ENCODE data around the gene CES4A. TPM values are rescaled to one million over a fixed set of nuclear protein-coding genes. Genes with fewer than 3 reads are reported as not detected.

The CES4A gene
- total and polyA plus RNA-seq, 9 of the 15 experiments (the other 6 are each of a cell fraction or from before 2014, with no cell fraction given), result 0.09 to 0.13 (median 0.11) TPM; not detected in 6

DNA sequence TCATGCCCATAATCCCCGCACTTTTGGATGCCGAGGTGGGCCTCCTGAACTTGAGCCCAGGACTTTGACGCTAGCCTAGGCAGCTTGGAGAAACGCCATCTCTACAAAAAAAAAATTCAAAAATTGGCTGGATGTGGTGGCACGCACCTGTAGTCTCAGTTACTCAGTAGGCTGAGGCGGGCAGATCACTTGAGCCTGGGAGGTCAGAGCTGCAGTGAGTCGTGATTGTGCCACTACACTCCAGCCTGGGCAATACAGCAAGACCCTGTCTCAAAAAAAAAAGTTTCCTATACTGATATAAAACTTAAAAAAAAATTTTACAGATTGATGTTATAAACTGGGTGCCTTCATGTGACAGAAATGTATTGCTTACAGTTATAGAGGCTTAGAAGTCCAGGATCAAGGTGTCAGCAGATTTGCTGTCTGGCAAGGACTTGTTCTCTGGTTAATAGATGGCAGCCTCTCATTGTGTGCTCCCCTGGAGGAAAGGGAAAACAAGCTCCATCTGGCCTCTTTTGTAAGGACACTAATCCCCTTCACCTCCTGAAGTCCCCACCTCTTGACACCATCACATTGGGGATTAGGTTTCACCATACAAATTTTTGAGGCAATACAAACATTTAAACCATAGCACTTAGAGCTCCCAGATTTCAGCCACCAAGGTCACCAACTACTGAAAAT, 35.8 kb upstream of the CES4A start:
- H3K9ac ChIP-seq (ENCODE audit: insufficient read depth in 1 of 2, low read depth in 2 of 2, low read length in 2 of 2), result no peak overlapping the region
- no peaks in the 10 kb centered on the region for H3K9me1 ChIP-seq (ENCODE audit: control insufficient read depth, insufficient read depth, low read length)
- no TSS peak for BruUV-seq (replicated peaks)
- H3K79me2 ChIP-seq (ENCODE audit: control insufficient read depth, insufficient read depth, low read length), result no peaks in the 10 kb centered on the region
- H3K36me3 ChIP-seq (ENCODE audit: control insufficient read depth, insufficient read depth, low read length), result no peaks in the 10 kb centered on the region
- no peak overlapping the region for H2AFZ ChIP-seq (ENCODE audit: low read depth, low read length)
- CTCF ChIA-PET (ENCODE audit: low intra/inter-chr PET ratio), result no interaction called here
- POLR2A ChIA-PET, result interaction anchor here (1.5 kb wide), 1 partner anchor 9 kb away, joined by 3 read pairs; no protein-coding TSS in a partner anchor
- in situ Hi-C loops (cut with MboI), result loop anchor here (25.0 kb wide), 2 partner anchors 210 to 460 kb away; partner anchors contain the start of genes B3GNT9, FBXL8, HSF4 and NOL3
- TF ChIP-seq, protein P1, sequence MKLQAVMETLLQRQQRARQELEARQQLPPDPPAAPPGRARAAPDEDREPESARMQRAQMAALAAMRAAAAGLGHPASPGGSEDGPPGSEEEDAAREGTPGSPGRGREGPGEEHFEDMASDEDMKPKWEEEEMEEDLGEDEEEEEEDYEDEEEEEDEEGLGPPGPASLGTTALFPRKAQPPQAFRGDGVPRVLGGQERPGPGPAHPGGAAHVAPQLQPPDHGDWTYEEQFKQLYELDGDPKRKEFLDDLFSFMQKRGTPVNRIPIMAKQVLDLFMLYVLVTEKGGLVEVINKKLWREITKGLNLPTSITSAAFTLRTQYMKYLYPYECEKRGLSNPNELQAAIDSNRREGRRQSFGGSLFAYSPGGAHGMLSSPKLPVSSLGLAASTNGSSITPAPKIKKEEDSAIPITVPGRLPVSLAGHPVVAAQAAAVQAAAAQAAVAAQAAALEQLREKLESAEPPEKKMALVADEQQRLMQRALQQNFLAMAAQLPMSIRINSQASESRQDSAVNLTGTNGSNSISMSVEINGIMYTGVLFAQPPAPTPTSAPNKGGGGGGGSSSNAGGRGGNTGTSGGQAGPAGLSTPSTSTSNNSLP (IDR thresholded peaks at IDR 0.05; ENCODE audit: borderline replicate concordance, low read depth, low read length), result no peak
- TF ChIP-seq ZNF121 (CRISPR knock-in tag; conservative IDR thresholded peaks at IDR 0.05), result peak; percentile 74
- TF ChIP-seq DIDO1 (tag; IDR thresholded peaks at IDR 0.05; ENCODE audit: low read depth), result no peak
- peaks cover 7 to 10% of the 10 kb centered on the region in 2 experiments; a peak in 2 of 5 replicates for H3K4me1 ChIP-seq (replicated peaks in 1 of 2; ENCODE audit: control insufficient read depth in 2 of 2, insufficient read depth in 2 of 2, low read length in 2 of 2)
- intact Hi-C loops (cut with micrococcal nuclease), result loop anchor here (5.0 to 10.0 kb wide), 4 partner anchors 65 to 512 kb away; partner anchors contain the start of genes FHOD1, MATCAP1 and SLC9A5
- no peak overlapping the region for H3K4me3 ChIP-seq
- ATAC-seq (no peak), FAIRE-seq (no peak), DNase-seq (ENCODE audit: extremely low read depth in 1 of 4, low spot score in 3 of 4) (no peak)
- no peaks in the 10 kb centered on the region for H4K20me1 ChIP-seq (replicated peaks; ENCODE audit: control insufficient read depth, insufficient read depth, low read length)
- 46% methylated on average over 7 of the region's 7 CpGs for WGBS (ENCODE audit: insufficient coverage, low coverage, missing lambda C conversion rate)
- H3K27me3 ChIP-seq (ENCODE audit: control insufficient read depth in 2 of 2, insufficient read depth in 2 of 2, low read length in 2 of 2), result no peaks in the 10 kb centered on the region
- peaks cover 2% of the 10 kb centered on the region for H3K9me3 ChIP-seq (replicated peaks; ENCODE audit: control insufficient read depth, insufficient read depth, low read depth, low read length)
- H3K4me2 ChIP-seq (ENCODE audit: insufficient read depth, low read length), result no peak overlapping the region
- no peak overlapping the region for H3K27ac ChIP-seq (ENCODE audit: extremely low read depth, low read depth, low read length)

Data from K562 (cell line).